HEK293 (cell line): ENCODE data around the gene TDRD9.

ENCODE experiments used
- YY1 ChIP-seq: fragments of 450-650 bp; formaldehyde crosslinking; IDR thresholded peaks from 2 replicates; pipeline ENCODE4 v1.5.1; 2018; ENCODE audit warnings: missing biosample characterization, missing genetic modification characterization
- ZNF398 ChIP-seq: fragments of 450-650 bp; formaldehyde crosslinking; IDR thresholded peaks from 2 replicates; pipeline ENCODE4 v1.5.1; 2017; ENCODE audit warnings: missing biosample characterization, missing genetic modification characterization
- ZNF513 ChIP-seq: fragments of 450-650 bp; IDR thresholded peaks from 2 replicates; pipeline ENCODE4 v1.5.1; 2018; ENCODE audit warnings: missing biosample characterization, missing genetic modification characterization
- TF ChIP-seq, protein P1 (sequence below): fragments of 450-650 bp; IDR thresholded peaks from 2 replicates; pipeline ENCODE4 v1.5.1; 2018; ENCODE audit warnings: missing biosample characterization, mild to moderate bottlenecking, missing genetic modification characterization

- no peak for TF ChIP-seq ZNF513 (tag by site-specific recombination)
- TF ChIP-seq, protein P1, sequence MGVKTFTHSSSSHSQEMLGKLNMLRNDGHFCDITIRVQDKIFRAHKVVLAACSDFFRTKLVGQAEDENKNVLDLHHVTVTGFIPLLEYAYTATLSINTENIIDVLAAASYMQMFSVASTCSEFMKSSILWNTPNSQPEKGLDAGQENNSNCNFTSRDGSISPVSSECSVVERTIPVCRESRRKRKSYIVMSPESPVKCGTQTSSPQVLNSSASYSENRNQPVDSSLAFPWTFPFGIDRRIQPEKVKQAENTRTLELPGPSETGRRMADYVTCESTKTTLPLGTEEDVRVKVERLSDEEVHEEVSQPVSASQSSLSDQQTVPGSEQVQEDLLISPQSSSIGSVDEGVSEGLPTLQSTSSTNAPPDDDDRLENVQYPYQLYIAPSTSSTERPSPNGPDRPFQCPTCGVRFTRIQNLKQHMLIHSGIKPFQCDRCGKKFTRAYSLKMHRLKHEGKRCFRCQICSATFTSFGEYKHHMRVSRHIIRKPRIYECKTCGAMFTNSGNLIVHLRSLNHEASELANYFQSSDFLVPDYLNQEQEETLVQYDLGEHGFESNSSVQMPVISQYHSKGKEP (tag by site-specific recombination): no peak
- TF ChIP-seq ZNF398 (tag by site-specific recombination): no peak
- TF ChIP-seq YY1 (tag by site-specific recombination): no peak
Observed at GRCh38 chr14:103898711-103899110, 29.5 kb upstream of the TDRD9 start.
